ENCODE data around the gene RPL39. TPM values are rescaled to one million over a fixed set of nuclear protein-coding genes. Genes with fewer than 3 reads are reported as not detected.
A peak's percentile ranks its signal among the peaks of the same experiment; 100 is the strongest.

The RPL39 gene
- polyA plus RNA-seq, 2 of the 4 experiments (the other 2 are of a cell fraction), result 3,499 to 4,942 TPM

DNA sequence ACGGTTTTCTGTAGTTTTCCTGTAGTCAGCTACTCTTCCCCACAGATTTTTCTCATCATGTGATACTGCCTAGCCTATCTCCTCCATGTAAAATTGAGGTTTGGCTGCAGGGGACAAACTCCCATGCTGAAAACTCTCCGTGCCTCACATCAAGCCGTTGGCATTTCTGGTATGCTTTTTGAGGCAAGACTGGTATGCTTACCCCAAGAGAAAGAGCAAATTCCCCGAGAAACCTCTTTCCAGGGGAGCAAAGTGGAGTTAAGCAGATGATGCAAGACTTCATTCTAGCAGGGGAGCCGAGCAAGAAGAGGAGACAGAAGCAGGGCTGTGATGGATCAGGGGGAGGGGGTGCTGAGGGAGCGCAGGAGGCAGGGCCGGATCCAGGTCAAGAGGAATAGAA is 28.2 kb downstream of the RPL39 start:
- WGBS (ENCODE audit: missing lambda C conversion rate), result 42% methylated on average over 7 of the region's 7 CpGs
- no peak for DNase-seq (ENCODE audit: low read depth in 1 of 2, low spot score in 1 of 2)
- TF ChIP-seq FOSL2 (IDR thresholded peaks at IDR 0.05), result no peak
- no peak for TF ChIP-seq FOSL2 (CRISPR knock-in tag; IDR thresholded peaks at IDR 0.05)
- peak in 1 of 2 experiments; percentile 23; a peak in 1 of 4 replicates for TF ChIP-seq CEBPB (IDR thresholded peaks at IDR 0.05)
- H3K9me3 ChIP-seq, result no peaks in the 10 kb centered on the region
- H3K4me1 ChIP-seq, result peaks cover 8% of the 10 kb centered on the region; the same call in 1 of the 3 replicates
- CTCF ChIA-PET, result interaction anchor here (1.2 to 2.2 kb wide), 3 partner anchors 9 to 16 kb away, joined by 4 to 8 read pairs (median 4); no protein-coding TSS in a partner anchor
- peak overlapping the region; percentile 48 for H3K4me2 ChIP-seq
- ATAC-seq, result 0 out of 6 replicates have a peak, but pooled peaks of 1 of the 2 experiments have one; percentile 23
- no peak for FAIRE-seq
- peak overlapping the region; percentile 24 to 66; a peak in 3 of 6 replicates for H3K27ac ChIP-seq
- POLR2A ChIA-PET, result no interaction called here
- no peak overlapping the region for H3K4me3 ChIP-seq

DNA sequence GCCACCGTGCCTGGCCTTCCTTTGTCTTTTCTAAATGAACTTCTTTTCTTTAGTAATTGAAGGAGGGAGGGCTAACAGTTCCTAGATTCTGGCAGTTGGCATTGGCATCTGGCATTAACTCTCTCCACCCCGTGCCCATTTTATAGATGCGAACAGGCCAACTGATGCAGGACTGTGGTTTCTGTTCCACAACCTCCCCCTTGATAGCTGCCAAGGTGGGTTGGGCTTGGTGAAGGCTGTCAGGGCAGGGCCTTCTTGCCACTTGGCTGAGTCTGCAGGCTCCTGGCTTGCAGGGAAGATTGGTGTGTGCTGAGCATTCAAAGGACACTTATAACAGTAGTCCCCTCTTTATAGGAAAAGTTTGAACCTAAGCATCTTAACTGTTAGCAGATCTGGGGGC is 28.7 kb downstream of the RPL39 start:
- peaks cover 8% of the 10 kb centered on the region; the same call in 1 of the 3 replicates for H3K4me1 ChIP-seq
- DNase-seq (ENCODE audit: low read depth in 1 of 2, low spot score in 1 of 2) (no peak), ATAC-seq (no peak), FAIRE-seq (no peak)
- WGBS (ENCODE audit: missing lambda C conversion rate), result 76% methylated on average over 3 of the region's 3 CpGs
- CTCF ChIA-PET, result interaction anchor here (1.2 to 2.2 kb wide), 3 partner anchors 9 to 17 kb away, joined by 4 to 8 read pairs (median 4); no protein-coding TSS in a partner anchor
- H3K4me2 ChIP-seq, result peak overlapping the region; percentile 48; the same call in 1 of the 3 replicates
- POLR2A ChIA-PET, result no interaction called here
- no peak overlapping the region for H3K4me3 ChIP-seq
- no peak for TF ChIP-seq NPAS2 (CRISPR knock-in tag; IDR thresholded peaks at IDR 0.05; ENCODE audit: borderline replicate concordance)
- TF ChIP-seq HOXB5 (CRISPR knock-in tag; IDR thresholded peaks at IDR 0.05), result no peak
- no peak for TF ChIP-seq KDM5A (IDR thresholded peaks at IDR 0.05)
- TF ChIP-seq FOSL2 (IDR thresholded peaks at IDR 0.05), result no peak
- no peak for TF ChIP-seq FOSL2 (CRISPR knock-in tag; IDR thresholded peaks at IDR 0.05)
- TF ChIP-seq ESRRA (IDR thresholded peaks at IDR 0.05; ENCODE audit: borderline replicate concordance, low read length), result no peak
- no peak for TF ChIP-seq ZC3H11A (IDR thresholded peaks at IDR 0.05)
- no peak for TF ChIP-seq REST (IDR thresholded peaks at IDR 0.05)
- no peak for TF ChIP-seq JUNB (IDR thresholded peaks at IDR 0.05)
- TF ChIP-seq E2F6 (IDR thresholded peaks at IDR 0.05; ENCODE audit: borderline replicate concordance, low read depth), result no peak
- TF ChIP-seq RNF2 (IDR thresholded peaks at IDR 0.05; ENCODE audit: borderline replicate concordance, low read depth), result no peak
- TF ChIP-seq MAFK (IDR thresholded peaks at IDR 0.05; ENCODE audit: partially characterized antibody), result no peak
- no peak for TF ChIP-seq RFX5 (IDR thresholded peaks at IDR 0.05)
- TF ChIP-seq FOSB (CRISPR knock-in tag; IDR thresholded peaks at IDR 0.05), result no peak
- peak overlapping the region in 1 of 2 experiments; percentile 66; a peak in 1 of 6 replicates for H3K27ac ChIP-seq
- no peaks in the 10 kb centered on the region for H3K9me3 ChIP-seq

DNA sequence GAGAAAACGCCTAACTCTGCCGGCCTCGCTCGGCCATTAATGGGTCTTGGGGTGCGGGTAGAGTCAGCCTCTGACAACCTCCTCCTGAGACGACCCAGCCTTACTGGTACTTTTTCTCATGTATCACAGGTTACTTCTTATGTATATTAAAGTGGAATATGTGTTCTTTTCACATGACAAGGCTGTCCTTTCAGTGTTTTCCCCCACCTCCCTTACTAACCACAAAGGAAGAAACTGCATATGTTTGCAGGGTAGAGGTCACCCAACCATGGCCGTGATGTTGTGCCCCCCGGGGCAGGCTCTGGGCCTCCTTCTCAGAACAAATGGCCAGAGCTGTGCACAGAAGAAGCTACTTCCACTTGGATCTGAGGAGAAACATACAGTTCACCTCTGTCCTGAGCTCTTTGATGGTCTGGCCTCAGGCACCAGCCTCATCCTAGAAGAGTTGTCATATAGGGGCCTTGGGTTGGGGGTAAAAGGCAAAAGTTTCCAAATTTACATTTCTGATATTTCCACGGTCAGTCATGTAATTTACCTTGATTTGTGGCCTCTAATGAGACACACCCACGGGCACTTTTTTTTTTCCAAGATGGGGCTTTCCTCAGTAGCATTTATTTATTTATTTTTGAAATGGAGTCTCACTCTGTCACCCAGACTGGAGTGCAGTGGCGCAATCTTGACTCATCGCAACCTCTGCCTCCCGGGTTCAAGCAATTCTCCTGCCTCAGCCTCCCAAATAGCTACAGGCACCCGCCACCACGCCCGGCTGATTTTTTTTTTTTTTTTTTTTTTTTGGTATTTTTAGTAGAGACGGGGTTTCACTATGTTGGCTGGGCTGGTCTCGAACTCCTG is 31.2 kb downstream of the RPL39 start:
- CTCF ChIA-PET, result interaction anchor here (1.3 to 1.6 kb wide), 2 partner anchors 11 to 248 kb away, joined by 4 to 6 read pairs; no protein-coding TSS in a partner anchor
- FAIRE-seq, result no peak

More for the DNA sequence above, 31.2 kb downstream of the RPL39 start:
- 89% methylated on average over 17 of the region's 18 CpGs for WGBS (ENCODE audit: missing lambda C conversion rate)
- TF ChIP-seq, protein P1, sequence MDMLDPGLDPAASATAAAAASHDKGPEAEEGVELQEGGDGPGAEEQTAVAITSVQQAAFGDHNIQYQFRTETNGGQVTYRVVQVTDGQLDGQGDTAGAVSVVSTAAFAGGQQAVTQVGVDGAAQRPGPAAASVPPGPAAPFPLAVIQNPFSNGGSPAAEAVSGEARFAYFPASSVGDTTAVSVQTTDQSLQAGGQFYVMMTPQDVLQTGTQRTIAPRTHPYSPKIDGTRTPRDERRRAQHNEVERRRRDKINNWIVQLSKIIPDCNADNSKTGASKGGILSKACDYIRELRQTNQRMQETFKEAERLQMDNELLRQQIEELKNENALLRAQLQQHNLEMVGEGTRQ (IDR thresholded peaks at IDR 0.05), result no peak
- TF ChIP-seq MAZ (IDR thresholded peaks at IDR 0.05; ENCODE audit: borderline replicate concordance, low read depth, low read length) (no peak), RNF2 (IDR thresholded peaks at IDR 0.05; ENCODE audit: borderline replicate concordance, low read depth) (no peak), BCL3 (IDR thresholded peaks at IDR 0.05) (no peak)
- TF ChIP-seq, protein P2, sequence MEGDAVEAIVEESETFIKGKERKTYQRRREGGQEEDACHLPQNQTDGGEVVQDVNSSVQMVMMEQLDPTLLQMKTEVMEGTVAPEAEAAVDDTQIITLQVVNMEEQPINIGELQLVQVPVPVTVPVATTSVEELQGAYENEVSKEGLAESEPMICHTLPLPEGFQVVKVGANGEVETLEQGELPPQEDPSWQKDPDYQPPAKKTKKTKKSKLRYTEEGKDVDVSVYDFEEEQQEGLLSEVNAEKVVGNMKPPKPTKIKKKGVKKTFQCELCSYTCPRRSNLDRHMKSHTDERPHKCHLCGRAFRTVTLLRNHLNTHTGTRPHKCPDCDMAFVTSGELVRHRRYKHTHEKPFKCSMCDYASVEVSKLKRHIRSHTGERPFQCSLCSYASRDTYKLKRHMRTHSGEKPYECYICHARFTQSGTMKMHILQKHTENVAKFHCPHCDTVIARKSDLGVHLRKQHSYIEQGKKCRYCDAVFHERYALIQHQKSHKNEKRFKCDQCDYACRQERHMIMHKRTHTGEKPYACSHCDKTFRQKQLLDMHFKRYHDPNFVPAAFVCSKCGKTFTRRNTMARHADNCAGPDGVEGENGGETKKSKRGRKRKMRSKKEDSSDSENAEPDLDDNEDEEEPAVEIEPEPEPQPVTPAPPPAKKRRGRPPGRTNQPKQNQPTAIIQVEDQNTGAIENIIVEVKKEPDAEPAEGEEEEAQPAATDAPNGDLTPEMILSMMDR (IDR thresholded peaks at IDR 0.05), result no peak
- H3K9me3 ChIP-seq, result no peaks in the 10 kb centered on the region
- DNase-seq (ENCODE audit: low read depth in 1 of 2, low spot score in 1 of 2), result no peak
- H3K4me2 ChIP-seq, result no peak overlapping the region
- H3K27ac ChIP-seq, result no peak overlapping the region
- H3K4me1 ChIP-seq, result peaks cover 8% of the 10 kb centered on the region; the same call in 1 of the 3 replicates
- no peak for ATAC-seq
- no peak overlapping the region for H3K4me3 ChIP-seq
- POLR2A ChIA-PET, result interaction anchor here (0.5 kb wide), 1 partner anchor 31 kb away, joined by 3 read pairs; the partner anchor contains the start of gene RPL39

Measured in A549 (cell line).